ENCODE results near the gene CCDC178.

DNA sequence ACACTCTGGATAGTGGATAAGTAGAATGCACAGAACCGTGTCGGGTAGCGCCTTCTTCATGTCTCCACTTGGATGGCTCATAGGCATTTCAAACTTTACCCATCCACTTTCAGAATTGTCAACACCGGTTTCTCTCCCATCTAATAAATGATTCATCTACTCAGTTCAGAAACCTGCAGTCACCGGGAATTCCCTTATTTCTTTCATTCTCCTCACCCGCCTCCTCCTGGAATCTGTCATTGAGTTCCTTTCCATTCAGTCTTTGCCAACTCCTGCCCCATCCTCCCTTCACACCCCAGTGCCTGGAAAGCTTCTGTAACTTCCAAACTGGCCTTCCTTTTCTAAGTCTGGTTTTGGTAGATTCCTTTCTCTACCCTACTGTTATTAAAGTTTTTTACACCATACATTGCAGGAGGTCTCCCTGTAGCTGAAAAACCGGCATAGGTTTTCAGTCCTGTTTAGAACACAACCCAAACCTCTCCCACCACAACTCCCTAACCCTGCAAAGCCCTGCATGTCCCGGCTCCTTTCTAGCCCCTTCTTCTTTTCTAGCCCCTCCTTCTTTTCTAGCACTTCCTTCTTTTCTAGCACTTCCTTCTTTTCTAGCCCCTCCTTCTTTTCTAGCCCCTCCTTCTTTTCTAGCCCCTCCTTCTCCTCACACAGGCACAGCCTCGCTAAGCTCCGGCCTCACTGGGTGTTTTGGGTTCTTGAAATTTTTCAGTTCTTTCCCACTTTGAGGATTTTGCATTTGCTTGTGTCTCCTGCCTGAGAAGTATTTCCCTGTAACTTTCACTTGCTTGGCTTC, 533.8 kb downstream of the CCDC178 start:
- TF ChIP-seq HDGF (IDR thresholded peaks at IDR 0.05; ENCODE audit: borderline replicate concordance) = no peak
- TF ChIP-seq NFRKB (IDR thresholded peaks at IDR 0.05) = no peak
- no peak for TF ChIP-seq TARDBP (IDR thresholded peaks at IDR 0.05)
- TF ChIP-seq BHLHE40 (IDR thresholded peaks at IDR 0.05; ENCODE audit: borderline replicate concordance) = no peak
- no peak for TF ChIP-seq SP1 (IDR thresholded peaks at IDR 0.05)
- no peak for TF ChIP-seq FOXM1 (IDR thresholded peaks at IDR 0.05; ENCODE audit: borderline replicate concordance)
- TF ChIP-seq SUZ12 (IDR thresholded peaks at IDR 0.05) = no peak
- no peak for TF ChIP-seq ELF4 (IDR thresholded peaks at IDR 0.05)
- no peak for TF ChIP-seq ARNT (IDR thresholded peaks at IDR 0.05)

Measured in HEK293T (cell line).